ENCODE data around the gene LRP1B.

The LRP1B gene

DNA sequence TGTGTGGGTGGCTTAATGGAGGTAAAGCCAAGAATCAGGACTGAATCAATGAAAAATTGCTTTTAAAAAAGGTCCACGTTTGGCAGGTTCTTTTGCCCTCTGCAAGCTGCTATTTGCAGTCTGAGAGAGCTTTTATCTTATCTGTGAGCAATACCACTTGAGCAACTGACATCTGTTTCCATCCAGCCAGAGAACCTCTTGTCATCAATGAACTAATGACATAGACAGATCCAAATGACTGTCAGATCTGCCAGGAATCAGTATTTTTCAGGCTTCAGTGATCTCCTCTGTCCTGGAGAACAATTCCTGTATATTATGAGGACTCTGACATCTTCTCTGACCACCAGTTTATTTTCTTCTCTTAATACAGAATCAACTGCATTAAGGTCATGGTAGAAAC, 608.1 kb downstream of the LRP1B start:
- Mint-ChIP-seq H3K9me3 (peaks cover 4% of the 10 kb centered on the region), H3K4me1 (no peaks in the 10 kb centered on the region), H3K4me3 (no peak overlapping the region), H3K36me3 (no peaks in the 10 kb centered on the region), H3K27ac (no peak overlapping the region), H3K27me3 (no peaks in the 10 kb centered on the region)

DNA sequence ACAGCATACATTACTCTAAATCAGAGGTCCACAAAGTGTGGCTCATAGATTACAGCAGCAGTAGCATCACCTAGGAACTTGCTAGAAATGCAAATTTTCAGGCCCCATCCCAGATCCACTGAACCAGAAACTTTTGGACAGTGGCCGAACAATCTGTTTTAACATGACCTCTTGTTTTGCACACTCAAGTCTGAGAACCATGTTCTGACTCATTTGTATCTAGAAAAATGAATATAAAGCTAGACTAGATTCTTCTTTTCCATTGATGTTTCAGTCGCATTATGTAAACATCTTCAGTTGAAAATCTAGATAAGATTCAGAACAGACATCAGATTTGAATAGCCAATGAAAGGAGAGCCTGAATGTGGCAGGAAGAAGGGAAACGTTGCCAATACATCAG, 608.8 kb downstream of the LRP1B start:
- Mint-ChIP-seq H3K4me1 (no peaks in the 10 kb centered on the region), H3K4me3 (no peak overlapping the region), H3K27me3 (no peaks in the 10 kb centered on the region), H3K9me3 (peaks cover 4% of the 10 kb centered on the region), H3K36me3 (no peaks in the 10 kb centered on the region), H3K27ac (no peak overlapping the region)

DNA sequence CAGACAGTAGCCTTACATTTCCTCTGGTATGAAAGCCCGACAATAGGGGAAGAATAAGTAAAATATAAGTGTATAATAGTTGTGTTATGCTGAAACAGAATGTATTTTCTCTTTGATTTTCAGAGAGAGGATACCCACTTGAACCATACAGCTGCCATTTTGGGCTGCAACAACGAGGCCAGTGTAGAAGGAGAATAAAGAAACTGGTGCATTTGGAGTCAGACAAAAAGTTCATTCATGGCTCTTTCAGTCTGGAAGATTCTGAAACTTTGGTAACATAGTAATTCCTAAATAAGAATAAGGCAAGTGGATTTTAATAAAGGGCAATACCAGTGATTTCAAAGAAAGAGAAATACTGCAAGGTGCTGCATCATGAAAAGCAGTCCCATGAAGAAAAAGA, 610.9 kb downstream of the LRP1B start:
- Mint-ChIP-seq H3K4me3 (no peak overlapping the region), H3K9me3 (peaks cover 4% of the 10 kb centered on the region)

DNA sequence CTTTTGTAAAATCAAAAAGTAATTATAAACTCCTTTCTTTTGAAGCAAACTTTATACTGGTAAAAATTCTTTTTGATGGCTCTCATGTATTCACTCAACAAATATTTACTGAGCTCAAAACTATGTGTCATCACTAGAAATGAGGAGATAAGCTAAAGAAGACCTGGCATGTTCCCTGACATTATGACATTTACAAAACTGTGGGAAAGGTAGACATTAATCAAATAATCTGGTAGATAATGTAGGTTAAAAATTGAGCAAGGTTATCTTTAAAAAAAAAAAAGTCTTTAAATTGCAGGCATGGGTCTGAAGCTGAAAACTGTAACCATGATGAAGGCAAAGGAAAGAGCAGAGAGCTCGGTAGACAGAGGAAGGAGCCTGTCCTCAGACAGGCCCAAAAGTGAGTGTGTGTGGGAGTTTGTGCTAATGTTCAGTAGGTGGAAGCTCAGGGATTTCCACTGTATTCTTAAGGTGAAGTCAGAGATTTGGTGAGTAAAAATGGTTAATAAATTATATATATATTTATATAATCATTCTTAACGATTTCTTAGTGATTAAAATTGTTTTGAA, 612.9 kb downstream of the LRP1B start:
- no peaks in the 10 kb centered on the region for H3K36me3 Mint-ChIP-seq
- H3K4me1 Mint-ChIP-seq: no peaks in the 10 kb centered on the region
- no peak overlapping the region for H3K27ac Mint-ChIP-seq
- H3K4me3 Mint-ChIP-seq: no peak overlapping the region
- peaks cover 4% of the 10 kb centered on the region for H3K9me3 Mint-ChIP-seq
- no peaks in the 10 kb centered on the region for H3K27me3 Mint-ChIP-seq

More for the DNA sequence above, 610.9 kb downstream of the LRP1B start:
- Mint-ChIP-seq H3K27ac (no peak overlapping the region), H3K27me3 (no peaks in the 10 kb centered on the region), H3K4me1 (no peaks in the 10 kb centered on the region), H3K36me3 (no peaks in the 10 kb centered on the region)

DNA sequence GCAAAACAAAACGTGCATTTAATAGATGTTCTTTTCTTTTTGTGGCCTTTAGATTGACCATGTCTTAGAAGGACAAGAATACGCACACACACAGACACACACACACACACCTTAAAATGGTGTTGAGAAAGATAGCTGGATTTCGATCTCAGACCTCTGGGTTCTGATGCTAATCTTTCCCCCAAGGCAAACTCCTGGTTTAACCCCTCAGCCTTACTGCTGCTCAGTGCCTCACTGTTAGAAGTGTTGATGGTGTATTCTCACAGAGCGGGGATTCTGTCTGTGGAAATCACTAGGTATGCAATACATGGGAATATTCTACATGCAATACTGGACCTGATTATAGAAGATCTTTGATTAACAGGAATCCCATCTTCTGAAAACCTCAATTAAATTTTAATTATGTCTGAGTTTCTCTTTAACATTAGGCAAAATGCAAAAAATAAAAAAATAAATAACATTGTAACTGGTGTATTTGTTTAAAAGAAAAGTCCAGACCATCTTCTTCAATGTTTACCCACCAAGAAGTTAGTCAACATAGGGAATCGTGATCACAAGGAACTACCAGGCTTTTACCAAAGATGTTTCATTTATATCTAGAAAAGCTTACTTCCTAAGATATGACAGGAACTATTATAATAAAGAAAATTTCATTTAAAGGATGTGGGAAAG, 613.5 kb downstream of the LRP1B start:
- no peak overlapping the region for H3K4me3 Mint-ChIP-seq
- H3K27me3 Mint-ChIP-seq: no peaks in the 10 kb centered on the region
- no peaks in the 10 kb centered on the region for H3K4me1 Mint-ChIP-seq
- H3K27ac Mint-ChIP-seq: no peak overlapping the region
- H3K36me3 Mint-ChIP-seq: no peaks in the 10 kb centered on the region
- peaks cover 4% of the 10 kb centered on the region for H3K9me3 Mint-ChIP-seq

DNA sequence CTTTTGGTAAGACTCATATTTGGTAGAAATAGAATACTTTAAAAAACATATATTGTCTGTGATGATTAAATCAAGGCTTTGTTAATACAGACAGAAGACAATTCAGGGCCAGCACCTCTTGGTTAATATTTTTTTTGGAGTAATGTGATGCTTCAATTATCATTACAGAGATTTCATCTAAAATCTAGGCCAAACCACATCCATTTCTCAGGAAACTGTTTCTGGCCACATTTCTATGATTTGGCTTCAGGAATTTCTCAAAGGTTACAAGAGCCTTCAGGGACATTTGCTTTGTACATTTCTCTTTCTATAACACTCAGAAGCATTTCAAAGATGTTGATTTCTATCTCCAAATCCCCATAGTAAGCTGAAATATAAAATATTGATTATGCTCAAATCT, 614.9 kb downstream of the LRP1B start:
- H3K36me3 Mint-ChIP-seq: no peaks in the 10 kb centered on the region
- no peaks in the 10 kb centered on the region for H3K4me1 Mint-ChIP-seq
- H3K4me3 Mint-ChIP-seq: no peak overlapping the region
- no peaks in the 10 kb centered on the region for H3K27me3 Mint-ChIP-seq
- no peak overlapping the region for H3K27ac Mint-ChIP-seq
- peaks cover 4% of the 10 kb centered on the region for H3K9me3 Mint-ChIP-seq

DNA sequence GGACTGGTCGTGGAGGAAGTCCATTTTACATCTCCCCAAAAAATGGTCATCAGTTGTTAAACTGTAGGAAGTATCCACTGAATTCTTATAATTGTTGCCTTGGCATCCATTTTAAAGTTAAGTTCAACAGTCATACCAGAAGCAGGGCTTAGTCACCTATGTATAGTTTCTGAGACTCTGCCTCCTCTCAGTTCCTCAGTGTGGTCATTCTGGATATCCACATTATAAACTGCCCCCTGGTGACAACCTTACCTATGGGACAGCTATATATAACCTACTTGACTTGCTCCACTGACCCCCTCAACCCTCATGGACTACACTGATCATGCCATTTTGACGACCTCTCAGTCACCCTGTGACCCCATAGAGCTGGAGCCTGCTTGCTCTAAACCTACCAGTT, 617.0 kb downstream of the LRP1B start:
- H3K27me3 Mint-ChIP-seq: no peaks in the 10 kb centered on the region
- H3K9me3 Mint-ChIP-seq: no peaks in the 10 kb centered on the region
- H3K4me1 Mint-ChIP-seq: no peaks in the 10 kb centered on the region
- H3K27ac Mint-ChIP-seq: no peak overlapping the region
- no peak overlapping the region for H3K4me3 Mint-ChIP-seq
- H3K36me3 Mint-ChIP-seq: no peaks in the 10 kb centered on the region

DNA sequence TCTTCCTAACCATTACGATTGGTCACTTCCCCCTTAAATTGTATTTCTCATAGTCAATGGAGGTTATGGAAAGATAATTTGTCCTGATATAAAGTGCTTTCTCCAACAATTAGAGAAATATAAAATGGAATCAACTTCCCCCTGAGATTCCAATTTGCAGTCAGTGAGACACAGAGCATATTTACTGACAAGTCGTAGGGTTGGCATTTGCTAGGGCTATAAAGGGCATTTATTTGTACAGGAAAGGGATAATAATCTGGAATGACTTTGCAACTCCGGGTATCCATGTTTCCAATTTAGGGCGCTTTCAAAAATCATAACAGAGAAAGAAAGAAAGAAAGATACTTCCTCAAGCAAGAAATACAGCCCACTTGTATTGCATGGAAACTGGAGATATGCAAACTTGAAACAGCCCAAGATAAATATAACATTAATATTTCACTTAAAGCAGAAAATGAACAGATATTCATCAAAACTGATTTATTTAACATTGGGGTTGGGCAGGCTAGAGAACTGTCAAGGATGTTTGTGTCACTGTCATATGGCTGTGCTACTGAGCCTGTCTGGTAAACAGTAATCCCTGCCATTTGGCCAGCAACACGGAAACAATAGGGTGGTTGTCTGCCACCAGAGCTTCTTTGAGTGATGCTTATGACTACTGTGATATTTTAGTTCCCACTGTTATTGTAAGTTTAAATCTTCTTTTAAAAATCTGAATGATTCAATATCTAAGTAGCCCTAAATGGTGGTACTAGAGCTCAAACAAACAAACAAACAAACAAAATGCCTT, 621.8 kb downstream of the LRP1B start:
- H3K36me3 Mint-ChIP-seq: no peaks in the 10 kb centered on the region
- peaks cover 4% of the 10 kb centered on the region for H3K9me3 Mint-ChIP-seq
- H3K27ac Mint-ChIP-seq: no peak overlapping the region
- H3K4me1 Mint-ChIP-seq: no peaks in the 10 kb centered on the region
- no peaks in the 10 kb centered on the region for H3K27me3 Mint-ChIP-seq
- no peak overlapping the region for H3K4me3 Mint-ChIP-seq

DNA sequence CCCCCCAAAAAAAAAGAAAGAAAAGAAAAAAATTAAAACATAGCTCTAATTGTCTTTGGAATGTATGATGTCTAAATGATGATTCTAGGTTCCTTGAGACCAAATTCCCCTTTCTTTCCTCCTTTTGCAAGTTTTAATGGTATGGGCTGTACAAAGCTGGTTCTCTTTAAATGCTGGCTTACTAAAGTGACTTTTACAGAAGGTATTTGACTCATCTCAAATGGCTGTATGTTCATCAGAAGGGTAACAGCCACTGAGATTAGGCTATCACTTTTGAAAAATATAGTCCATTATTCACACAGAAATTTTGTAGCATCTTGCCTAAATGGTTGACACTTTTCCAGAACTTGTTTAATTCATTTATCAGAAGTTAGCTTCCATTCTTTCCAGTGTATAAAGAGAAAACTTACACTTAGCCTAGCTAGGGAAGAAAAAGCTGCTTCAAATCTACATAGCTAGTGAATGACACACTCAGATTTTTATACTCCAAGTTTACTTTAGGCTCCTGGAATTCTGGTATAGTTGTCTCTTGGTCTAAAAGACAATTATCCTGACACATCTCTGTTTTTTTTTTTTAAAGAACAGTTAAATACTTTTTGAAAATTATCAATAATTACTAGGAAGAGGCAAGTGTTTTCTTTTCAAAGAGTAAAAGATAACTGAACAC, 622.6 kb downstream of the LRP1B start:
- H3K4me3 Mint-ChIP-seq: no peak overlapping the region
- no peak overlapping the region for H3K27ac Mint-ChIP-seq
- no peaks in the 10 kb centered on the region for H3K36me3 Mint-ChIP-seq
- H3K9me3 Mint-ChIP-seq: peaks cover 4% of the 10 kb centered on the region
- no peaks in the 10 kb centered on the region for H3K4me1 Mint-ChIP-seq
- no peaks in the 10 kb centered on the region for H3K27me3 Mint-ChIP-seq

DNA sequence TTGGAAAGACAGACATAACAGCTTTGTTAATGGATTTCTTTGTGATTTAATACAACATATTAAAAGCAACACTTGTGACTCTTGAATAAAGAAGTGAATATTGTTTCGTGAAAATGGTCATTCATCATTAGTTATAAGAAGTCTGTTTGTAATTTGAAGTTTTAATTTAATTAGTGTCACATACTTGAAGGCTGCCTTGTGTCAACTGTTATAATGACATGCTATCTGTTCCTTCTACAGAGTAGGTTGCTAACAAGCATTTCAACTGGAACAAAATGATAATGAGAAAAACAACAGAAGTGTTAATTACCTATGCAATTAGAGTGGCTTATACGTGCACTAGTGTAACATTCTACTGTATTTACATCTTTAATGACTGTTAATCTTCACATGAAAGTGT, 624.7 kb downstream of the LRP1B start:
- H3K4me3 Mint-ChIP-seq: no peak overlapping the region
- no peaks in the 10 kb centered on the region for H3K27me3 Mint-ChIP-seq
- H3K4me1 Mint-ChIP-seq: no peaks in the 10 kb centered on the region
- H3K27ac Mint-ChIP-seq: no peak overlapping the region
- no peaks in the 10 kb centered on the region for H3K36me3 Mint-ChIP-seq
- H3K9me3 Mint-ChIP-seq: peaks cover 4% of the 10 kb centered on the region

DNA sequence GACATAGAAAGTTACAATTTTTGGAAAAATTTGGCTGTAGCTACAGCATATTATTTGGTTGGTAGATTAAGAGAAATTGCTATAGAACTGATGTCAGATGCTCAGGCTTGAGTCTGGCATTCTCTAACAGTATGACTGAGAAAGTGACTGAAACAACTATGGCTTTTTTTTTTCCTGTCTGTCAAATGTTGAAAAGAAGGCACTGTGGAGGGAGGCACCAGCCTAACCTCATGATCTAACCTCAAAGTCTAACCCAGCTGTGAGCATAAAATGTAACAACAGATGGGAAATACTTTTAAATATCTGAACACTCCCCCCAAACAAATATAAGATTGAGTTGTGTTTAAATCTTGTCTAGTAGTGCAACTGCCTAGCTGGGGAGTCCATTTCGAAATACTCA, 629.1 kb downstream of the LRP1B start:
- Mint-ChIP-seq H3K4me3 (no peak overlapping the region), H3K27ac (no peak overlapping the region), H3K9me3 (peaks cover 4% of the 10 kb centered on the region), H3K4me1 (no peaks in the 10 kb centered on the region), H3K36me3 (no peaks in the 10 kb centered on the region), H3K27me3 (no peaks in the 10 kb centered on the region)

DNA sequence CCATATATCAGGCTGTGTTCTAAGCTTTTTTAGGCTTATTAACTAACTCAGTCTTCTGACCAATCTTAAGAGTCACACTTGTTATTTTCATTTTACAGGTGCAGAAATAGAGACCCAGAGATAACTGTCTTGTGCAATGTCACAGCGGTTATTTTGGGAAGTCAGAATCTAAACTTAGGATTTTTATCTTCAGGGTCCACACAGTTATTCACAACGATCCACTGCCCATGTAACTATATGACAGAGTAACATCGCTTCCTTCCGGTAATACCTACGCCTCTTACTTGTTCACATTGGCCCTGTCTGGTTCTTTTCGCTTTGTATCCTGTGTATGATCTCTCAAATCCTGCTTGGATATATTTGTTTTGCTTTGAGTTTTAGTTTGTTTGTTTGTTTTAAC, 631.7 kb downstream of the LRP1B start:
- no peaks in the 10 kb centered on the region for H3K27me3 Mint-ChIP-seq
- H3K9me3 Mint-ChIP-seq: no peaks in the 10 kb centered on the region
- no peak overlapping the region for H3K27ac Mint-ChIP-seq
- H3K4me3 Mint-ChIP-seq: no peak overlapping the region
- no peaks in the 10 kb centered on the region for H3K4me1 Mint-ChIP-seq
- H3K36me3 Mint-ChIP-seq: no peaks in the 10 kb centered on the region

DNA sequence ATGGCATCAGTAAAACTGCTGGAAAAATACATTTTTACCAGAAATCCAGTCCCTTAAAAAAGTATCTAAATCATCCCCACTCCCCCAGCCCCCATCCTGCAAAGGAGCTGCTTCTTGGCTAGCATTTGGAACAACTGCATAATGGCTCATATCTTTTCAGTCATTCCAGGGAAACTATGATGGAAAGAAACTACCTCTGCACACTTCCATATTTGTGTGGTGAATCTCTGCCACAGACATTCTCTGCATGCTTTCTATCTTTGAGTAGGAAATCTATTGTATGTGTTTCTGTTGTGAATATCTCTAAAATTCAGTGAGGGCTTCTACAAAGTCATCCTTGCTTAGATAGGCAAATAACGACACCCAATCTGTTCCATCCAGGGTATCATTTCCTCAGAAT, 632.3 kb downstream of the LRP1B start:
- no peak overlapping the region for H3K4me3 Mint-ChIP-seq
- no peaks in the 10 kb centered on the region for H3K4me1 Mint-ChIP-seq
- H3K27ac Mint-ChIP-seq: no peak overlapping the region
- no peaks in the 10 kb centered on the region for H3K27me3 Mint-ChIP-seq
- no peaks in the 10 kb centered on the region for H3K9me3 Mint-ChIP-seq
- H3K36me3 Mint-ChIP-seq: no peaks in the 10 kb centered on the region

DNA sequence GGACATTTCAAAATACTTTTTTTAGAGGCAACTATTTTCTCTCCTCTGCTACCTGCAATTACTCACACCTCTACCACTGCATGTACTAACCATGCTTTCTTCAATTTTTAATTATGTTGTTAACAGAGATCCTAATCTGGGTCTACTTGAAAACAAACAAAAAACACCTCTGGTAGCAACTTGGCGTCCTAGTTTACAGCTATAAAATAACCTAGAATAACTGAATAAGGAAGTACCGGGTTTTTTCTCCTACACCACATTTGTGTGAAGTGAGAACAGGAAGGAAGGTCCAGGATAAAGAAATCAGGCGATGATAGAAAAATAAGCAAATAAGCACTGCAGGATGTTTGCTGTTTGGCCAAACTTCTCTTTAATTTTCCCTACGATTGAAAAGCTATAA, 633.5 kb downstream of the LRP1B start:
- no peaks in the 10 kb centered on the region for H3K36me3 Mint-ChIP-seq
- H3K9me3 Mint-ChIP-seq: peaks cover 2% of the 10 kb centered on the region
- no peaks in the 10 kb centered on the region for H3K27me3 Mint-ChIP-seq
- H3K27ac Mint-ChIP-seq: no peak overlapping the region
- H3K4me1 Mint-ChIP-seq: no peaks in the 10 kb centered on the region
- H3K4me3 Mint-ChIP-seq: no peak overlapping the region

DNA sequence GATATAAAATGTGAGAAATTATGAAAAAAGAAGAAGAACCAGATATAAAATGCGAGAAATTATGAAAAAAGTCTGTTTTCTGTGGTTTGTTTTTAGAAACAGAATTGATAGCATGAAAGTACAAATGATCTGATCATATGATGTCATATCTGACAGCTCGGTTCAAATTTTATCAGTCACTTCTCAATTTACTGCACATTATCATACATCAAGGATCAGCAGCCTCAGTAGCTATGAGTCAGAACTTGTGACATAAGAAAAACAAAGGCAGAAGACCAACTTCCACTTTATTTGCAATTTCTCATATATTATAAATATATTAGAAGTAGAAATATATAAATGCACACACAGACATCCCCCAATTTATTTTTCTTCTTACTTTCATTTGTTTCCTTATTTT, 634.0 kb downstream of the LRP1B start:
- Mint-ChIP-seq H3K27ac (no peak overlapping the region), H3K9me3 (peaks cover 5% of the 10 kb centered on the region), H3K36me3 (no peaks in the 10 kb centered on the region), H3K4me3 (no peak overlapping the region), H3K27me3 (no peaks in the 10 kb centered on the region), H3K4me1 (no peaks in the 10 kb centered on the region)

DNA sequence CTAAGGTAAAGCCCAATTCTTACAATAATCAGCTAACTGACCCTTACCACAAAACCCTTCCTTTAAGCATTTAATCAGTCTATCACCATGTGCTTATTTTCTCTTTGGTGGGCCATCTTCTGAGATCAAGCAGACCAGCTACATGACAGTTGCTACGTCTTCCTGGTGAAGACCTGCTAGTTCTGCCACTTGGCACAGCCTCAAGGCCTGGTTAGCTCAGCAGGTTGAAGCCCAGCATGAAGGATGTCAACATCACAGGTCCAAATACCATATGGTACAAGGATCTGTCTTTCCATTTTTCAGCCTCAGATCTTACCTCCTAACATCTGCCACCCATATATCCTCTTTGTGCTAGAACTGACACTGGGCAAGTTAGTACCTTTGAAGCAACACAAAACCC, 636.9 kb downstream of the LRP1B start:
- H3K27ac Mint-ChIP-seq: no peak overlapping the region
- no peaks in the 10 kb centered on the region for H3K27me3 Mint-ChIP-seq
- H3K4me3 Mint-ChIP-seq: no peak overlapping the region

More for the DNA sequence above, 636.9 kb downstream of the LRP1B start:
- Mint-ChIP-seq H3K9me3 (peaks cover 5% of the 10 kb centered on the region), H3K36me3 (no peaks in the 10 kb centered on the region), H3K4me1 (no peaks in the 10 kb centered on the region)
